HG02798 (cell line): ENCODE results near the gene LDAH.
"Not testable (repeated sequence)": the region's sequence is repeated elsewhere in the genome, so short reads cannot be mapped to it uniquely, and the experiment has no call there.

Experiments used
- ATAC-seq: cut with Tn5 transposase; IDR thresholded peaks from one replicate; pipeline ENCODE4 v1.9.1; 2021; ENCODE audit warnings: mild to moderate bottlenecking; ENCODE audit not compliant: unreplicated experiment, poor library complexity

Gene LDAH

DNA sequence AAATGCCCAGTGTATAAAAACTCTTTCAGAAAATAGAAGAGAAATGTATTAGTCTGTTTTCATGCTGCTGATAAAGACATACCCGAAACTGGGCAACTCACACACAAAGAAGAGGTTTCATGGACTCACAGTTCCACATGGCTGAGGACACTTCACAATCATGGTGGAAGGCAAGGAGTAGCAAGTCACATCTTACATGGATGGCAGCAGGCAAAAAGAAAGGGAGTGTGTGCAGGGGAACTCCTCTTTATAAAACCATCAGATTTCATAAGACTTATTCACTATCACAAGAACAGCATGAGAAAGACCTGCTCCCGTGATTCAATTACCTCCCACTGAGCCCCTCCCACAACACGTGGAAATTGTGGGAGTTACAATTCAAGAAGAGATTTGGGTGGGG, 29.0 kb downstream of the LDAH start:
- ATAC-seq = not testable (repeated sequence)

GRCh38 chr2:20781656-20782265, 41.1 kb downstream of the LDAH start:
- peak; percentile 67 for ATAC-seq

DNA sequence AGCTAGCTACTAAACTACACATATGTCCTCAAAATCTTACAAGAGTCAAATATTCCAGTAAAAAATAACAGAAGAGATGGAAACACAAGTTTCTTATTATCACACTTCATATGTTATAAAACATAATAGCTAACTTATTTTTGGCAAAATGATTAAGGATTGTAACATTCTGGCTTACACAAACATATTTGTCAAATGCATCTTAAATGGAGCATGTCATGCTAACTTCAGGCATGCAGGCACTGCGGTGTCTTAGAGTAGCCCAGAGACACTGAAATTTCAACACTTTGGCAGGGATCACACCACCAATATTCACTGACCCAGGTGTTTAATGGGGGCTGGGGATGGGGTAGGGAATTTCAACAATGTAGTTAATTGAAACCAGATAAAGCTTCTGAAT, 51.6 kb downstream of the LDAH start:
- no peak for ATAC-seq

- no peak for ATAC-seq
Measured at GRCh38 chr2:20766798-20767644, 55.9 kb downstream of the LDAH start.

DNA sequence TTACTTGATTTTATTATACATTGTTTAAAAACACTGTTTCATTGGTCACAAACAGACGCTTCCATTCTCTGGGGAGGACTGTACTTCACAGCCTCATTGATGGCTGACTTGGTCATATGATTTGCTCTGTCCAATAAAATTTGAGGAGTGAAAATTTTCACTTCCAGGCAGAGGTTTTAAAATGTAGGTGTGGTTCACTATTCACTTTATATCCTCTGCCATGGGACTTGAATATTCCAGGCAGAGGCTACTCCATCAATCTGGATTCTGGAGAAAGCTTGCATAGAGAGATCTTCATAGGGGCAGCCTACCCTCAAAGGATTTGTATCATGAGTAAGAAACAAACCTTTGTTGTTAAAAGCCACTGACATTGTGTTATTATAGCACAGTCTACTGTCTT, 56.7 kb downstream of the LDAH start:
- ATAC-seq = no peak

DNA sequence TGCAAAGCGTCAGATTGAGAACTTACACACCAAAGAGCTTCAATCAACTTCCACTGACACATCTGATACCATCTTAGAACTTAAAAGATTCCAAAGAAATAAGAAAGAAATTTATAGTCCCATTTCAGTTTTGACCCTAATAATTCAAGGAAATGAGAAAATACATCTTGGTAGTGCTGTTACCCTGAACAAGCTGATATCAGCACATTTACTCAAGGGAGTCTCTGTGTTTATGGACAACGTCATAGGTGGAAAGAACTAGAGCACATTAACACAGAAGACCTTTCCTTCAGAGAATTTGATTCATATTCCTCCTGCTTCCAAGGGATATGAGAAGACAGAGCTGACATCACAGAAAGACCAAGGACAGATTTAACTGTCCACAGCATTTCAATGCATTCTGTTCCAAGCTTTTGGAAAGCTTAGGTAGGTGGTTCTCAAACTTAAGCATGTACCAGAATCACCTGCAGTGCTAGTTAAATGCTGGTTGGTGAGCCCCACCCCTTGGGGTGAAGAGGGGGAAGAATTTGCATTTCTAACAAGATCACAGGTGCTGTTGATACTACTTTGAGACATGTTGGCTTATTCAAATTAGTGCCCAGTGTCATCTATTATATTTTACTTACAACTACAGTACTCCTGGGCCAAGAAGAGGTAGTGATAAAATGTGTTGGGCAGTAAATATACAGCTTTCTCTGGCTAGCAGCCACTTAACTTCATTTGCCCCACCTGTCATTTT, 59.8 kb downstream of the LDAH start:
- no peak for ATAC-seq

DNA sequence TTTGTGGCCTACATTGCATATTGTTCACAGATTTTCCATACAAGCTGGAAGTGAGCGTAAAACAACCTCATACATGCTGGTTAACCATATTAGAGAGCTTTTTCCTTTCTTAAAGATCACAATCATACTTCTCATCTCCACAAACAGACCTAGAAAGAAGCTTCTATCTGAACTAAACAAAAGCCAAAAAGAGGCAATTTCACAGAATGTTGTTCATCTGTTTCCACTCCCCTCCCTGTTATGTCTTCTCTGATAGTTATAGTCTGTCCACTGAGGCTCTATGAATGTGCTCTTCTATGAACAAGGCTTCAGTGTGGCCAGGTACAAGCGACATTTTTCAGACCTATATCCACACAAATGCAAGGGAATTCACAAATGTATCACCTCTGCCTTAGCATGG, 63.4 kb downstream of the LDAH start:
- no peak for ATAC-seq

- ATAC-seq = no peak
Measured at GRCh38 chr2:20758997-20759396, 63.9 kb downstream of the LDAH start.

- no peak for ATAC-seq
Measured at GRCh38 chr2:20757405-20758090, 65.4 kb downstream of the LDAH start.

GRCh38 chr2:20755132-20755800, 67.6 kb downstream of the LDAH start:
- no peak for ATAC-seq

- ATAC-seq = no peak
Measured at GRCh38 chr2:20752293-20752692, 70.6 kb downstream of the LDAH start.

DNA sequence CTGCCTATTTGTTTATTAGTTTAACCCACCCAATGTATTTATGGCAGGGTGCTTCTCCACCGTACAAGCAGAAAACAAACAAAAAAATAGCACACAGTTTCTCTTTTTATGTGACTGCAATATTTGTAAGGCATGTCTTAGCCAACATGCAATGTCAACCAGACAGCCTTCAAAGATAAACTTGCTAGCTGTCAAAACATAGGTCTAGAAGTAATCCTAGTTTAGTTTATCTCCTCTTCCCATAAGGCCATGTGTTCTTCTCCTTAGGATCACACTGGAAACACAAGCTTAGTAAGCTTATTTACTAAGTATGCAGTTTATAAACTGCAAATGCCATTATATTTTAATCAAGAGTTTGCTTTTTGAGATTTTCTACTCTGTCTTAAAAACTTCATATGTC, 75.6 kb downstream of the LDAH start:
- ATAC-seq = no peak

DNA sequence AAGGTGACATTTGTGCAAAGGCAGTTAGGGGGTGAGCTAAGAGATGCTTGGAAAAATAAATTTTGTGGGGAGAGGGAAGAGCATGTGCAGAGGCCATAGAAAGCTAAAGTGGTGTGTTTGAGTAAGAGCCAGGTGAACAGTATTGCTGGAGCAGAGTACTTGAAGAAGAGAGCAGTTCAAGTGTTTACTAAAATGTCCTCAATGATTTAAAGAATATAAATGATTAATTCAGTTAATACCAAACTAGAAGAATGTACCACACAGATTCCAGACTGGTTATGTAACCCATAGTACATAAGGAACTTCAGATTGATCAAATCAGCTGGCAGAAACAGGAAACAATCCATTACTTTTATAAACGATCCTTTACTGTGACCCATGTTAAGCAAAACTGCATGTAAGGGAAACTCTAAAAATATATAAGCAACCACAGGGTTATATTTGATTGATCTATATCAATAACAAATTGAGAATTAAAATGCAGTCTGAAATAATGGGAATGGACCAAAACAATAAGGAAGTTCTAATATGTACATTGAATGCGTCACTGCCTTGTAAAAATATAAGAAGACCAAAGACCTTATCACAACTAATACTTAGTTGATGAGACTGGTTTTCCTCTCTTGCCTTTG, 76.9 kb downstream of the LDAH start:
- ATAC-seq = no peak

GRCh38 chr2:20744366-20745335, 78.2 kb downstream of the LDAH start:
- ATAC-seq = peak; percentile 81

DNA sequence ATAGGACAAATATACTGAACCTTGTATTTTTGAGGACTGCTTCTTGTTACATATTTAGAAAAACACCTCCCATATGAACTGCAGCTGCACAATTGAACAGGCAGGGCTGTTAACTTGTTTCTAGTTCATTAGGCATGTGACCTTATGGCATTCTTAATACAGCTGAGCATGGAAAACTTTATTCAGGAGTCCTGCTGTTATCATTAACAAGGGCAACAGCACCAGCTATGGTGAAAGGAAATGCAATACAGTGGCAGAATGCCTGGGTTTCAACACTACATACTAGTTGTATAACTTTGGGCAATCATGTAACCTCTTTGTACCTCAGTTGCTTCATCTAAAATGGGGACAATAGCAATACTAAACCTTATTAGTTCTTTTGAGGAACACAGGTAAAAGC, 84.1 kb downstream of the LDAH start:
- no peak for ATAC-seq

- ATAC-seq = peak; percentile 90
Measured at GRCh38 chr2:20737505-20737904, 85.4 kb downstream of the LDAH start.

DNA sequence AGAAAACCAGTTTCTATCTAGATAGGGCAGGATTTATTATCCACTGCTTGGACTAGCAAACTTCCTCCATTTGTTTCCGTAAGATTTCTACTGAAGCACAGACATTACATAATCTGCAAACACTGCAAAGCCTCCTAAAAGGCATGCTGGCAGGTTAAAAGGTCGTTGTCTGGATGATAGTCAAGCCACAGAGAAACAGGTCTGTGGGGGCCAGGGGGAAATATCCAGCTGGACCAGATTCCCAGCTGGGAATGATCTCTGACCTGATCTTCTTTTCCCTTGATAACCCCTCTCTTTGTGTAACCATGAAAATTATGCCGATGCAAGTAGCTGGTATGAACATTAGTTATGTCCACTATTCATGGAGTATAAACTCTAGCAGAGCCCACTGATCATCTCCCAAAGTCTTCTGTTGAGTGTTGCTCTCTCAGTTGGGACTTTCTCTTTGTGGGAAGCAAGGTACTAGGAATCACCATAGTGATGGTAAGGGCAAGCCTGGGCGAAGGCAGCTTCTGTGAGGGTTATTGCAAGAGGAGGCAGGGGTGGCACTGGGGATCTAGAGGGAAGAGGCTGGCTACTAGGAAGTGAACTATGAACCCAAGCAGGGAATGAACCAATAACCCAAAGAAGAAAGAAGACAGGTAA, 94.7 kb downstream of the LDAH start:
- ATAC-seq = no peak

DNA sequence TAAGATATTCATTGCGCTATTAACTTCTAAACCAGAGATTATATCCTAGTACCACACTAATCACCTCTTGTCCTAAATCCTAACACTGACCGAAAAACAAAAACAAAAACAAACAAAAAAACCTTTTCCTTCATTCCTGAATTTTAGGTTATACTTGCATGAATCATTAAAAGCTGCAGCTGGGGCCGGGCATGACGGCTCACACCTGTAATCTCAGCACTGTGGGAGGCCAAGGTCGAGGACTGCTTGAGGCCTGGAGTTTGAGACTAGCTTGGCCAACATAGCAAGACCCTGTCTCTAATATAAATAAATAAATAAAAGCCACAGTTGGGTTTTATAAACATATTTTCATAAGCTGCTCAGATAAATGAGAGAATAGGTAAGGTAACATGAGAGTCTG, 96.0 kb downstream of the LDAH start:
- no peak for ATAC-seq
